Immature natural killer cell (primary cell): Measurements from ENCODE around the gene SKI. TPM values are rescaled to one million over a fixed set of nuclear protein-coding genes. Genes with fewer than 3 reads are reported as not detected.

ENCODE experiments used
- DNase-seq, 3 donors: peaks; one replicate each; pipeline ENCODE4 v3.0.0; 2022; ENCODE audit warnings: mixed read lengths in 1 of 3
- H3K27ac Mint-ChIP-seq, 6 donors: one replicate each; pipeline ENCODE4 v1.8.0; 2020; ENCODE audit warnings: mixed read lengths in 6 of 6, mild to moderate bottlenecking in 5 of 6, inconsistent platforms in 4 of 6, moderate library complexity in 3 of 6
- H3K27me3 Mint-ChIP-seq, 3 donors: one replicate each; pipeline ENCODE4 v1.8.0; 2020 to 2021; ENCODE audit warnings: low read depth in 3 of 3, mild to moderate bottlenecking in 3 of 3, mixed read lengths in 3 of 3, moderate library complexity in 3 of 3, inconsistent platforms in 1 of 3
- H3K36me3 Mint-ChIP-seq, 3 donors: one replicate each; pipeline ENCODE4 v1.8.0; 2020; ENCODE audit warnings: mixed read lengths in 3 of 3, inconsistent platforms in 2 of 3, mild to moderate bottlenecking in 2 of 3
- H3K4me1 Mint-ChIP-seq, 2 donors: one replicate each; pipeline ENCODE4 v1.8.0; 2020; ENCODE audit warnings: inconsistent platforms in 2 of 2, mild to moderate bottlenecking in 2 of 2, mixed read lengths in 2 of 2, moderate library complexity in 1 of 2
- H3K4me3 Mint-ChIP-seq, 5 donors: one replicate each; pipeline ENCODE4 v1.8.0; 2020; ENCODE audit warnings: mild to moderate bottlenecking in 5 of 5, mixed read lengths in 5 of 5, inconsistent platforms in 3 of 5, moderate library complexity in 3 of 5
- H3K9me3 Mint-ChIP-seq, 6 donors: one replicate each; pipeline ENCODE4 v1.8.0; 2020; ENCODE audit warnings: mild to moderate bottlenecking in 6 of 6, mixed read lengths in 6 of 6, inconsistent platforms in 4 of 6, moderate library complexity in 3 of 6
- polyA plus RNA-seq, 3 donors: library from polyadenylated mRNA; unstranded; fragments of 300-500 nt; fragmentation: Illumina TruSeq; gene quantifications; one replicate each; pipeline ENCODE4 v1.2.3, GENCODE V29; 2021

Gene SKI
- polyA plus RNA-seq, result 1 to 10 TPM in 1 of 3 donors, under 1 TPM in 1, not detected in 1; 0.87 to 1.0 TPM

GRCh38 chr1:2228157-2228594 lies at the start of gene SKI:
SKI (plus strand) TSS chr1:2228319; CDS start chr1:2228767, 448 bp downstream.
- Mint-ChIP-seq H3K4me1 (peaks cover 45 to 46% of the 10 kb centered on the region in 2 donors), H3K9me3 (peaks cover 0 to 3% (median 0%) of the 10 kb centered on the region in 6 donors), H3K4me3 (peak within 1 kb of the TSS; percentile 91 to 96 (median 94)), H3K27me3 (peaks cover 44 to 60% (median 47%) of the 10 kb centered on the region in 3 donors), H3K27ac (peak within 1 kb of the TSS; percentile 83 to 100 (median 98)), H3K36me3 (peaks cover 0 to 3% (median 0%) of the 10 kb centered on the region in 3 donors)
- no peak for DNase-seq

GRCh38 chr1:2178875-2179274 lies 49.2 kb upstream of the SKI start:
- no peak overlapping the region for H3K4me3 Mint-ChIP-seq
- H3K4me1 Mint-ChIP-seq, result no peaks in the 10 kb centered on the region
- H3K27me3 Mint-ChIP-seq, result peaks cover 2 to 4% (median 4%) of the 10 kb centered on the region in 3 donors
- H3K9me3 Mint-ChIP-seq, result no peaks in the 10 kb centered on the region
- H3K36me3 Mint-ChIP-seq, result peaks cover 0 to 3% (median 0%) of the 10 kb centered on the region in 3 donors
- DNase-seq, result no peak
- no peak overlapping the region for H3K27ac Mint-ChIP-seq

- Mint-ChIP-seq H3K4me1 (no peaks in the 10 kb centered on the region), H3K27ac (no peak overlapping the region), H3K36me3 (peaks cover 0 to 3% (median 0%) of the 10 kb centered on the region in 3 donors), H3K27me3 (peaks cover 2 to 4% (median 3%) of the 10 kb centered on the region in 3 donors), H3K4me3 (no peak overlapping the region), H3K9me3 (no peaks in the 10 kb centered on the region)
- no peak for DNase-seq
Measured at GRCh38 chr1:2179283-2180013, 48.7 kb upstream of the SKI start.

- peaks cover 2 to 4% (median 3%) of the 10 kb centered on the region in 3 donors for H3K27me3 Mint-ChIP-seq
- no peak overlapping the region for H3K4me3 Mint-ChIP-seq
- no peak overlapping the region for H3K27ac Mint-ChIP-seq
- H3K4me1 Mint-ChIP-seq, result no peaks in the 10 kb centered on the region
- no peak for DNase-seq
- peaks cover 0 to 5% (median 0%) of the 10 kb centered on the region in 3 donors for H3K36me3 Mint-ChIP-seq
- no peaks in the 10 kb centered on the region for H3K9me3 Mint-ChIP-seq
Measured at GRCh38 chr1:2180297-2181245, 47.5 kb upstream of the SKI start.

GRCh38 chr1:2181271-2181670 lies 46.8 kb upstream of the SKI start:
- DNase-seq, result no peak
- H3K27ac Mint-ChIP-seq, result no peak overlapping the region
- peaks cover 0 to 6% (median 0%) of the 10 kb centered on the region in 3 donors for H3K36me3 Mint-ChIP-seq
- H3K9me3 Mint-ChIP-seq, result no peaks in the 10 kb centered on the region
- H3K4me1 Mint-ChIP-seq, result no peaks in the 10 kb centered on the region
- no peak overlapping the region for H3K4me3 Mint-ChIP-seq
- peaks cover 2 to 4% (median 3%) of the 10 kb centered on the region in 3 donors for H3K27me3 Mint-ChIP-seq

- H3K9me3 Mint-ChIP-seq, result no peaks in the 10 kb centered on the region
- H3K27ac Mint-ChIP-seq, result no peak overlapping the region
- H3K4me3 Mint-ChIP-seq, result no peak overlapping the region
- DNase-seq, result no peak
- peaks cover 2 to 4% (median 3%) of the 10 kb centered on the region in 3 donors for H3K27me3 Mint-ChIP-seq
- no peaks in the 10 kb centered on the region for H3K4me1 Mint-ChIP-seq
- peaks cover 0 to 6% (median 0%) of the 10 kb centered on the region in 3 donors for H3K36me3 Mint-ChIP-seq
Measured at GRCh38 chr1:2181752-2182151, 46.4 kb upstream of the SKI start.

GRCh38 chr1:2182376-2182775 lies 45.7 kb upstream of the SKI start:
- H3K4me3 Mint-ChIP-seq, result no peak overlapping the region
- no peaks in the 10 kb centered on the region for H3K9me3 Mint-ChIP-seq
- no peak overlapping the region for H3K27ac Mint-ChIP-seq
- DNase-seq, result no peak
- H3K27me3 Mint-ChIP-seq, result peaks cover 2 to 4% (median 3%) of the 10 kb centered on the region in 3 donors
- H3K4me1 Mint-ChIP-seq, result no peaks in the 10 kb centered on the region
- H3K36me3 Mint-ChIP-seq, result peaks cover 0 to 6% (median 0%) of the 10 kb centered on the region in 3 donors

- Mint-ChIP-seq H3K27ac (no peak overlapping the region), H3K27me3 (peaks cover 2 to 4% (median 3%) of the 10 kb centered on the region in 3 donors), H3K9me3 (no peaks in the 10 kb centered on the region), H3K4me1 (no peaks in the 10 kb centered on the region), H3K4me3 (no peak overlapping the region), H3K36me3 (peaks cover 0 to 6% (median 0%) of the 10 kb centered on the region in 3 donors)
- no peak for DNase-seq
Measured at GRCh38 chr1:2183937-2184334, 44.2 kb upstream of the SKI start.

- peaks cover 4 to 8% (median 7%) of the 10 kb centered on the region in 3 donors for H3K27me3 Mint-ChIP-seq
- no peak overlapping the region for H3K27ac Mint-ChIP-seq
- H3K4me3 Mint-ChIP-seq, result no peak overlapping the region
- DNase-seq, result no peak
- peaks cover 2 to 5% of the 10 kb centered on the region in 2 donors for H3K4me1 Mint-ChIP-seq
- no peaks in the 10 kb centered on the region for H3K9me3 Mint-ChIP-seq
- peaks cover 0 to 6% (median 0%) of the 10 kb centered on the region in 3 donors for H3K36me3 Mint-ChIP-seq
Measured at GRCh38 chr1:2184531-2184930, 43.6 kb upstream of the SKI start.

- Mint-ChIP-seq H3K27ac (no peak overlapping the region), H3K4me3 (no peak overlapping the region), H3K27me3 (peaks cover 4 to 8% (median 7%) of the 10 kb centered on the region in 3 donors), H3K9me3 (no peaks in the 10 kb centered on the region), H3K36me3 (peaks cover 0 to 6% (median 0%) of the 10 kb centered on the region in 3 donors), H3K4me1 (peaks cover 2 to 7% of the 10 kb centered on the region in 2 donors)
- no peak for DNase-seq
Measured at GRCh38 chr1:2184934-2185333, 43.2 kb upstream of the SKI start.

GRCh38 chr1:2185880-2186855 lies 42.0 kb upstream of the SKI start:
- peaks cover 0 to 8% (median 7%) of the 10 kb centered on the region in 3 donors for H3K27me3 Mint-ChIP-seq
- H3K4me3 Mint-ChIP-seq, result no peak overlapping the region
- peak overlapping the region in 1 of 6 donors; percentile 67 for H3K27ac Mint-ChIP-seq
- no peak for DNase-seq
- peaks cover 2 to 7% of the 10 kb centered on the region in 2 donors for H3K4me1 Mint-ChIP-seq
- no peaks in the 10 kb centered on the region for H3K9me3 Mint-ChIP-seq
- peaks cover 0 to 3% (median 0%) of the 10 kb centered on the region in 3 donors for H3K36me3 Mint-ChIP-seq

GRCh38 chr1:2186901-2187300 lies 41.2 kb upstream of the SKI start:
- no peak for DNase-seq
- Mint-ChIP-seq H3K9me3 (no peaks in the 10 kb centered on the region), H3K4me3 (no peak overlapping the region), H3K36me3 (peaks cover 0 to 3% (median 0%) of the 10 kb centered on the region in 3 donors), H3K27ac (peak overlapping the region in 2 of 6 donors; percentile 48 to 67), H3K4me1 (peaks cover 2 to 7% of the 10 kb centered on the region in 2 donors), H3K27me3 (peaks cover 3 to 8% (median 5%) of the 10 kb centered on the region in 3 donors)

- peaks cover 0 to 3% (median 0%) of the 10 kb centered on the region in 3 donors for H3K36me3 Mint-ChIP-seq
- H3K4me1 Mint-ChIP-seq, result peaks cover 2 to 7% of the 10 kb centered on the region in 2 donors
- no peak for DNase-seq
- no peaks in the 10 kb centered on the region for H3K9me3 Mint-ChIP-seq
- no peak overlapping the region for H3K4me3 Mint-ChIP-seq
- H3K27me3 Mint-ChIP-seq, result peaks cover 3 to 8% (median 4%) of the 10 kb centered on the region in 3 donors
- peak overlapping the region in 4 of 6 donors; percentile 19 to 98 (median 50) for H3K27ac Mint-ChIP-seq
Measured at GRCh38 chr1:2187619-2188018, 40.5 kb upstream of the SKI start.
